Left colon (tissue), 2 donors: ENCODE results near the gene EXOC6B. TPM values are rescaled to one million over a fixed set of nuclear protein-coding genes. Genes with fewer than 3 reads are reported as not detected.

Experiments
- ATAC-seq: fragments of 200-7000 bp; cut with Tn5 transposase; one replicate; pipeline ENCODE4 v1.9.1; 2020; ENCODE audit warnings: mild to moderate bottlenecking, moderate library complexity
- DNase-seq, 2 donors: peaks; one replicate each; pipeline ENCODE4 v3.0.0-alpha.2; 2020
- intact Hi-C, 2 donors: fragments of 100-400 bp; cut with DNase I in 1 of 2; cut with micrococcal nuclease in 1 of 2; formaldehyde crosslinking; loops; one replicate each; pipeline versions ENCODE4 v1.11.2 to v1.14.0; 2022; cut with DNase I, micrococcal nuclease
- total RNA-seq, 2 donors: library from RNA; stranded (reverse); fragmentation: NEBNext Ultra II Directional; extraction: Animal tissue kit (Norgen Biotek cat#: 25700); gene quantifications; one replicate each; pipeline ENCODE4 v1.2.1, GENCODE V29; 2021
- donor health status: DM: no; HTN: no; CAD: no.
- donor health status: DM: yes; HTN: yes; CAD: no.

The EXOC6B gene
- total RNA-seq, 2 donors from 2014 or later: 23.9 to 37.6 TPM

DNA sequence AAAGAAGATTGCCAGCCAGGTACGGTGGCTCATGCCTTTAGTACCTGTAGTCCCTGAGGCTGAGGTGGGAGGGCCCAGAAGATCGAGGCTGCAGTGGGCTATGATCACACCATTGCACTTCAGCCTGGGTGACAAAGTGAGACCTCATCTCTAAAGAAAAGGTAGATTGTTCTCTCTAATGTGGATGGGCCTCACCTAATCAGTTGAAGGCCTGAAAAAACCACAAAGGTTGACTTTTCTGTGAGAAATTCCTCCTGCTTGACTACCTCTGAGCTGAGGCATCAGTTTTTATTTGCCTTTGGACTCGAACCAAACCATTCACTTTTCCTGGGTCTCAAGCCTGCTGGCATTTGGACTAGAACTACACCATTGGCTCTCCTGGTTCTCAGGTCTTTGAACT lies 536.1 kb downstream of the EXOC6B start:
- no peak for ATAC-seq
- intact Hi-C loops: no loop called here

DNA sequence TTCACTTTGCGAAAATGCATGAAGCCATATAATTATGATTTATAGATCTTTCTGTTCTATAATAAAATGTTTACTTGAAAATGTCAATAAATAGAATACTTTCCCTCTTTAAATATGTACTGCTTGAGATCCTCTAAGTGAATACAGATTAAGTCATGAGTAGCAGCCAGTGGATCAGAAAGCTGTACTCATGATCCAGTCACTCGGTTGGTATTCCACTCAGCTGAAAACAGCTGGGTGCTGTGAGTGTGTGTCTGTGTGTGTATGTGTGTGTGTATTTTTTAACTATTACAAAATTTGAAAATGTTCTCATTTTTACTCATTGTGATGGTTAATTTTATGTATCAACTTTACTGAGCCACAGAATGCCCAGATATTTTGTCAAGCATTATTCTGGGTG lies 536.5 kb downstream of the EXOC6B start:
- intact Hi-C loops: no loop called here
- DNase-seq: no peak
- ATAC-seq: no peak

More for the DNA sequence above, 536.1 kb downstream of the EXOC6B start:
- DNase-seq: no peak

DNA sequence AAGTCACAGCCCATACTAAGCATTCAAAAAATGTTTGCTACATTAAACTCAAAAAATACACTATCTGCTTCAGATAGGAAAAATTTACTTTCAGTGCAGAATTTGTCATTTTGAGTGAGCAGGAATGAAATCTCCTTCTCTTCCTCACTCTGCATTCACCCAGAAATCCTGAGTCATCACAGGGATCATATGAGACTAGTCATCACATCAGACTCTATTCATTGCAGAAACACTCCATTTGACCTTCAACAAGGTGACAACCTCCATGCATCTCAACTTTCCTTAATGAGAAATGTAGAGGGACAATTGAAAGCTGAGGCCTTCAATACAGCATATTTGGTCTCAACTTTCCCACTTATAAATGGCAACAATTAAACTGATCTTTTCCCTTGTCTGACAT lies 547.8 kb downstream of the EXOC6B start:
- ATAC-seq (no peak), DNase-seq (no peak)
- intact Hi-C loops: no loop called here

DNA sequence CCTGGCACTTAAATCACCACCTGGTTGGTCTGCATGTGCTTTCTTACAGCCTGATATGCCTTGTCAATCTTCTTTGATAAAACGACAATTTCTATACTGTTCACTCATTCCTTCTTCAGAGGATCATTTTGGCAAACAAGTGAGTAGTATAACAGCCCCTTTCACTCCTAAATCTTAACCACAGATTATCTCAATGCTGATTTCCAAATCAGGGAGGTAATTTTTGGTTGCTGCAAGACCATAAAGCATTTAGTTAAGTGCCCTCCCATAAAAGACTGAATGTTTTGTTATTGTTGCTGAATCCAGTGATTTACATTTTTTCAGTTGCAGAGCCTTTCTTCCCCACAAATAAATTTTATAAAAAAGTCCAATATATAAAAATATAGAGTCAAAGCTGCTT lies 549.0 kb downstream of the EXOC6B start:
- DNase-seq: no peak
- ATAC-seq: no peak
- intact Hi-C loops: no loop called here

DNA sequence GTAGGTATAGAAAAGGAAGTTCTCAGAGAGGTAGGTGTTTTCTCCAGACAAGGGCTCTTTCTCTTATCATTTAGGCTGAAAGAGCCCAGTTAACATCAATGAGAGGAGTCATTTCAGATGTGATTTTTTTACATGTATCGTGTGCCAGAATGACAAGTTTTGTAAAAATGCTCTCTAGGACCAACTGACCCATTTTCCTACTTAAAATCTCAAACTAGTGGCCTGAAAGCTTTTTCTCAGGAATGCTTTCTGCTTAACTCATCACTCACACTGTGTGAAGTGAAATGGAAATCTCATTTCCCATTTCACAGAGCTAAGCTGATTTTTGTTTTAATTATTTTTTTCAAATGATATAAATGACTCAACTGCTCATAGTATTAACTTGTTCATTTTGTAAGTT lies 549.5 kb downstream of the EXOC6B start:
- intact Hi-C loops: no loop called here
- ATAC-seq (no peak), DNase-seq (no peak)

DNA sequence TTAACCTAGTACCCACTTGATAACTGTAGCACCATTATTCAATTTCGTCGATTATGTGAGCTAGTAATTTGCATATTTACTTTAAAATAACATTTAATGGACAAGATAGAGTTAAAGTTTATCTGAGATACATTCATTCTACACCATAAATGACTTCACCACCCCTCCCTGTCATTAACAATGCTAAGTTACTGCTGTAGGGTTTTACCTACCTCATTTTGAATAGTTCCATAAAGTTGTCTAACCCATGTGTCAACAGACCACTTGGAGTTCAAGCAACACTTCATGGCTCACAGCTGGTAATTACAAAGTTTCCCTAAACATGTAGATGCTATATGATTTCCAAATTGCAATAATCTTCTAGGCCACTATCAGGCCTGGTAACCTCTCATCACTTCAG lies 550.7 kb downstream of the EXOC6B start:
- intact Hi-C loops: no loop called here
- peak; percentile 69 for ATAC-seq
- no peak for DNase-seq

DNA sequence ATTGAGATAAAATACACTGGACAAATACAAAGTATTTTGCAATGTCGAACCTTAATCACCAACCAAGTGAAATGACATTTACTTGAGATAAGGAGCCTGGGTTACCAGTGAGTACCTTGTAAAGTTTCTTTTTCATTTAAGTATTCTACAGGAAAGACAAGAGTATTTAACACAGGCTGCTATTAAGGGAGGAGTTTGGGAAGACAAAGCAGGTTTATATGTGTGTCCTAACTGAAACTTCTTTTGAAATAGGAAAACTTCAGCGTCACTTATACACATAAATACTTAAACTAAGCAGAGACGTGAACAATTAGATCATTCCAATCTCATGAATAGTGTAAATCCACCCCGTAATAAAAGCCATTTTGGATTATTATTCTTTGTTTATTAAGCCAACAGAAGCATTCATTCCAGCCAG lies 551.4 kb downstream of the EXOC6B start:
- DNase-seq: no peak
- peak; percentile 28 for ATAC-seq
- intact Hi-C loops: no loop called here

DNA sequence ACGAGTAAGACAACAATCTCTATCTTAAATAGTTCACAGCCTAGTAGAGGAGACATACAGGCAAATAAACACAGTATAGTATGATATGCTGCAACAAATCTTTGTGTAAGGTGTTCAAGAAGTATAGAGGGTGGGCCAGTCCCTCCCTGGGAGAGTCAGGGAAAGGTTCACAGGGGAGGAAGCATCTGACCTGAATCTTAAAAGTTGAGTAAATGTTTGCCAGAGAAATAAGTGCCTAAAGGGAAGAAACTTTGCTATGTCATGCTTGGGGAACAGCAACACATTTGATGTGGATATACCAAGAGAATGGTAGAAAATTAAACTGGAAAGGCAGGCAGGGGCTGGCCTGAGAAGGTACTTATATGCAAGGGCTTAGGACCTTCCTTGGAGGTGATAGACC lies 552.4 kb downstream of the EXOC6B start:
- intact Hi-C loops: no loop called here
- DNase-seq: no peak
- peak; percentile 44 for ATAC-seq

DNA sequence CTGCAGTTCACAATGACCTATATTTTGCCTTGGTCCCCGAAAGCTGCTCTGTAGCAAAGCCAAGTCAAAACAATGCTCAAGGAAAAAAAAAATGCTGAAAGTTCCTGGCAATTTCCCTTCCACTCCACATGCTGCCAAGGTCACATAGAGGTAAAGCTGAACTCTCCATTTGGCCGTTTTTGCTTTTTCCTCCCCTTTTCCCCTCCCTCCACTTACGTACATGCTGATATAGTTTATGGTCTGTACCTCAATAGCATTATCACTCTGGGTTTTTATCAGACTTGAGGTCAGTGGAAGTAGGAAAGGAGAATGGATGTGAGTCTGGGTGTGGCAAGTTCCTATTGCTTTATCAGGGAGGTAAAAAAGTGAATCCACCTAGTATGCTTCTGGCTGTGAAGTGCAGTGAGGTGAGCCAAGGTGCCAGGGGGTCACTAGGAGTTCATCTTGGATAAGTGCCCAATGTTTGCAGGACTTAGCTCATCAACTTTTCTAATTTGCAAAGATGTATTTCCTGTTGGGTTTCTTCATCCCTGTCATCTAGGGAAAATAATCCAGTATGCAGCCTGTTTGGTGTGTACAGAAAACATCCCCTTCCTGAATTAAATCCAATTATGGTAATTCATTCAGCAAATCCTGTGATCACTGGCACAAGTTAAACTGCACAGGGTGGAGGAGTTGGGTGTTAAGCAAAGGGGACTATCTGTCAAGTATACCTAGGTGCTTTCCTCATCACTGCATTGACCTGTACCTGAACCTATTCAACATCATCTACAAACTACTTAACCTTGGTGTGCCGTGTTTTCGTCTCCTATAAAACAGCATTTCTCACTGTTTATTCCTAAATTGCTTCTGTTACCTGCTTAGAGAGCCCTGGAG lies 553.8 kb downstream of the EXOC6B start:
- intact Hi-C loops: no loop called here
- ATAC-seq (peak; percentile 80), DNase-seq (peak; percentile 49 to 68)

DNA sequence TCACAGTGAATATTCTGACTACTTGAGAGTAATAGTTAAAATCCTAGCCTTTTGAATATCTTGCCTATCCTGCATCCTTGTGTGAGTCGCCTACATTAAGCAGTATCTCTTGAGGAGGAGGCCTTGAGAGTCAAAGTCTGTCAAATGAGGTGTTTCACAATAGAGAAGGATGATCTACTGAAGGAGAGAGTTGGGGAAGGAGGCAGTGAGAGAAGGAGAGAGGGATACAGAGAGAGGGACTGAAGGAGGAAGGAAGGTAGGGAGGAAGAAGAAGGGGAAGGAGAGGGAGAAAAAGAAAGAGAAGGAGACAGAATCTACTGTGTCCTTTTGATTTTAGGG lies 554.6 kb downstream of the EXOC6B start:
- intact Hi-C loops: no loop called here
- no peak for ATAC-seq
- DNase-seq: no peak

DNA sequence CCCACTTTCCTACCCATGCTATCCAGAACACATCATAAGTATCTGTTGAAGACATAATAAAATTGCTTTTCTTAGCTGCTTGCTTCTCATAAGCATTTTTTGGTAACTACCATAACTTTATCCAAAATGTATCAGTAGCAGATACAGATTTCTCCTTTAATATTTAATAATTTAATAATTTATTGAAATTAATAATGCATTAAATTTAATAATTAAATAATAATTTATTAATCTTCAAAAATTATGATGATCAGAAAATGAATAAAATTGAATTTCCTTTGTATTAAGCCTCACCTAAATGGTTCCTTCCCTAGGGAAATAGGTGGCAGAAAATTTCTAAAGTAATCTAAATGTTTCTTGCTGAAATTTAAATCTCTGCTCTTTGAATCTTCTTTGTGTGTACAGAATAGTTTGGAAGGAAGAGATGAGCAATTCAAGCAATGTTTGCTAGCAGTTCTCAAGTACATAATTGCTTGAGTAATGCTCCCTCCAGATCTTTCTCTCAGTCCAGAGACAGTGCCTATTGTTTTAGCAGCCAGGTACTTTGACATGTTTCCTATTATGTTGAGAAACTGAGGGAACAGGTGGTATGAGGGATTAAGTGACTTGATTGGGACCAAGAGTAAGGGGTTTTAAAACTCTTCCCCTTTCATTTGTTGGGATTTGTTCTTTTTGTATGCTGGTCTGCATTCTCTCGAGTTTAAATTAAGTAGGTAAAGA lies 555.1 kb downstream of the EXOC6B start:
- no peak for ATAC-seq
- intact Hi-C loops: no loop called here
- no peak for DNase-seq

DNA sequence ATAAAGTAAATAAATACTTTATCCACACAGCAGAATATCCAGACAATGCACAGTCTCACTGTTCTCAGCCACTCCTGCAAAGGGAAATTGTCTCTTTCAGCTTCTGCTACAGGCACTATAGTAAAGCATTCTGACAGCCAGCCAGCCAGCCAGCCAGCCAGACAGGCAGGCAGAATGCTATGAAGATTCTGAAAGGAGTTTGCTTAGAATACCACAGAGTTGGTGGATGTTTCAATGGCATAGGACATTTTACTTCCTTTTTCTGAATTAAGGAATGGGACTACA lies 562.1 kb downstream of the EXOC6B start:
- ATAC-seq (peak; percentile 74), DNase-seq (peak in 1 of 2 donors; percentile 15)
- intact Hi-C loops: no loop called here

DNA sequence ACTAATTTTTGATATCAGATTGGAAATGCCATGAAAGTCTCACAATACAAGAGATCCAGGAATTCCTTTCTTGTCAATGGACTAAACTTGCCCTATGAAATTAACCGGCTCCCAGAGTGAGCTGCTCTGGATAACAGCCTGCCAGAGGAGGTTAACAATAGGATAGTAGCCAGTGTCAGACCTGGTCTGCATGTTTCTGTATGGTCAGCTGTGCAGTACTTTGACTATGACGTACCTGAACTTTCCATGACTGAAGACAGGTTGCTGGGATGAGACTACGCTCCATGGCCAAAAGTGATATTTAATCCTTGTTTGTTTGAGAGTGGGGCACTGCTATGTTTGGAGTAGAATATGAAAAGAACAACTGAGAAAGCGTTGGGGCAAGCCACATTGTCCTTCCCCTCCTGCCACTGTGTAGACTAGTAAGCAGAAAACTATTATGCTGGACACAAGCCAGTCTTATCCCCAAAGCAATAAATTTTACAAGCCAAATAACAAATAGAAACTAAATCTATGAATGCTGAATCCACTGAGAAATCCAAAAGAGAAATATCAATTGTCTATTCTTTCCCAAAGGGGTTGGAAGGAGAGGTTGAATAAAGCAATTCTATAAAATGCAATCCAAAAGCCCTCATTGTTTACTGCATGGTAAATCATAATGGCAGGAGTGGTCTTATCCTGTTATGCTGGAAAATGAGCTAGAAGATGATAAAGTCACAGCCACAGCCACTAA lies 562.6 kb downstream of the EXOC6B start:
- ATAC-seq: peak; percentile 58
- intact Hi-C loops: no loop called here
- DNase-seq: no peak

DNA sequence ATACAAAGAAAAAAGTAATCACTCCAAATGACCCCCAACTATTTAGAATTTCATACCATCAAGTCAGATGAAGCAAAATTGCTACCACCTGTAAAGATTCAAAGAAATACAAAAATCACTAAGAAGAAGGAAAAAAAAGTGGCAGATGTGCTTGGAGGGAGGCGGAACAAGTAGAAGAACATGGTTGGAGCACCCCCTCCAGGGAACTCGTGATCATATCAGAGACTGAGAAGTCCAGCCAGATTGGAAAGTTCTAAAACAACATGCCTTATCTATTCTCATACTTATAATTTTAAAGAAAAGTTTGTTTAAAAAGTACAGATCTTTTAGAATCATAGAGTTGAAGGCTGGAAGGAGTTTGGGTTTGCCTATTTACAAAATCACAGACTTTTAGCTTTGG lies 564.8 kb downstream of the EXOC6B start:
- ATAC-seq (no peak), DNase-seq (no peak)
- intact Hi-C loops: no loop called here

DNA sequence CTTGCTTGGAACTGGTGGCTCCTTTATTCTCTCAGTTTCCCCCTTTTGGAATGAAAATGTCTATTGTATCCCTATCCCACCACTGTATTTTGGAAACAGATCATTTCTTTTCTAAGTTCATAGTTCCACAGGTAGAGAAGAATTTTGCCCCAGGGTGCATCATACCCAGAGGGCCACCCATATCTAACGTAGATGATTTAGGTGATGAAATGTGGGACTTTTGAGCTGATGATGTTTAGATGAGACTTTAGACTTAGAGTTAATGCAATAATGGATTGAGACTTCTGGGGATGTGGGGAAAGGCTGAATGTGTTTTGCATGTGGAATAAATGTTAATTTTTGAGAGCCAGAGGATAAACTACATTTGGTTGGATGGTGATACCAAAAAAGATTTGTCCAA lies 570.3 kb downstream of the EXOC6B start:
- ATAC-seq: no peak
- DNase-seq: no peak

DNA sequence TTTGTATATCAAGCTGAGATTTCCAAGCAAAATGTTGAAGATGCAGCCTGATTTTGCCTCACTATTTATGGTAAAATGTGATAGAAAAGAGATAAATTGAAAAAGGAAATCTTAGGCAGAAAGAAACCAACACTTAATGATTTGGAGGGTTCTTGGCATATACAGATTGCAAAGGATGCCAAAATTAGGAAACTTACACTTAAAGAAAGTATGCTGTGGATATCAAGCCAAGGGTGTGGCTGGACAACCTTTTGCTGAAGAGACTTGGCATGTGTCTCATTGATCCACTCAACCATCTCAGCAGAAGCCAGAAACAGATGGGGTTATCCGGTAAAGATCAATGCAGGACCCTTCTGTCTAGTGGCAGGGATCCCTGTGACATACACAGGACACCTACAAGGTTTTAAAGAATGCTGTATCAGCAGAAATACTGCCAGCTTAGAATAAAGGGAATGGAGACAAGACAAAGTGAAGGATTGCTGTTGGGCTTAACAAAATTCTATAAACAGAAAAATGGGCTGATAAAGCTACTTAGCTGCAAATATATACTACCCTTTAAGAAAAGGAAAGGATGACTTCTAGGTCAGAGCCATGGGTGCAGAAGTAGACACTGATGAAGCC lies 570.9 kb downstream of the EXOC6B start:
- DNase-seq: no peak
- intact Hi-C loops: no loop called here
- no peak for ATAC-seq

More for the DNA sequence above, 570.3 kb downstream of the EXOC6B start:
- intact Hi-C loops: no loop called here

DNA sequence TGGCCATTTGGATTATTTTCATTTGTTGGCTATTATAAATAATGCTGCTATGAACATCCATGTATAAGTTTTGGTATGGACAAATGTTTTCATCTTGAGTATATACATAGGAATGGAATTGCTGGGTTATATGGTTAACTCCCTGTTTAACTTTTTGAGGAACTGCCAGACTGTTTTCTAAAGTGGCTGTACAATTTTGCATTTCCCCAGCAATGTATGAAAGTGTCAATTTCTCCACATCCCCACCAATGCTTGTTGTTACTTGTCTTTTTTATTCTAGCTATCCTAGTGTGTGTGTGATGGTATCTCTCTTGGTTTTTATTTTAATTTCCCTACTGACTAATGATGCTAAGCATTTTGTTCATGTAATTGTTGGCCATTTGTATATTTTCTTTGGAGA lies 587.5 kb downstream of the EXOC6B start:
- no peak for ATAC-seq
- intact Hi-C loops: no loop called here
- DNase-seq: no peak

DNA sequence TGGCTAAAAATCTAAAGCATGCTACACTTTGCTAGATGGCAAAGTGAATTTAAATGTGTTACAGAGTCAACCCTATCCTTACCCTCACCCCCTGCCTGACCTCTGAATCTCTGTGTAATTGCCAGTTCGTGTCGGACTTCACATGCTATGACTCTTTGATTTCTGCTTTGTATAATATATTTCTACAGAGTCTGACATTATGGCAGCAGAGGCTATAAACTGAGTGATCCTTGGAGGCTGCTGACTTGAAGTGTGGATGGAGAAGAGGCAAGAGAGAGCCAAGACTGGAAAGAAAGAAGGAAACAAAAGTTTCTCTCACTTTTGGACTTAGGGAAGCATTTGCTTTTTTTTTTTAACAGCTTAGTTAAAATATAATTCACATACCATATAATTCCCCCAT lies 588.3 kb downstream of the EXOC6B start:
- ATAC-seq (peak; percentile 65), DNase-seq (no peak)
- intact Hi-C loops: no loop called here

DNA sequence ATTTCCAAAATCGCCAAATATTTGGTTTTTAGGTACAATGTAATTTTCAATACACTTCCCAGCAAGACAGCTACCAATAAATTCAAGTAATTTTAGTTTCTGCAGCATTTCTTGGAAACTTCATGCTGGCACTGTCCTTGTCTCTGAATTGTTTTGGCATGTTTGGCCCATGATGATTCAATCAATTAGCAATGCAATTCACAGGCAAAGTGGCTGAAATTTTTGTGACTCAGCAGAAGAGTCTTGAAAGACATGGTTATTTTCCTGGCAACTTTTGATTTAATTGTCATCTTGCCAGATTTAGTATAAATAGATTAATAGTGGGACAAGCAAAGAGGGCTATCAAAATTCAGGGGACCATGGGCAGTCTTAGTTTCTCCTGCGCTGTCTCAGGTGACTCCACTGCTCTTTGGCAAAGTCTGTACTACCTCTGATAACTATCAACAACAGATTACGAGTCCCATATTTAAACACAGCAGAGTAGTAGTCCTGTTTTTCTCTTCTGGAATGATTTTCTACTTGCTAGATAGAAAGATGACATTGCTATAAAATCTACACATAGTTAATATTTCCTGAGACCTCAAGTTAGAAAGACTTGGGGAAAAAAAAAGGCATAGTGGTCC lies 589.3 kb downstream of the EXOC6B start:
- ATAC-seq (no peak), DNase-seq (no peak)
- intact Hi-C loops: no loop called here
